HepG2 (cell line): ENCODE measurements around the gene DUS1L. TPM values are rescaled to one million over a fixed set of nuclear protein-coding genes. Genes with fewer than 3 reads are reported as not detected.

Source experiments
- FOXA1 ChIP-seq, 2 experiments: fragments of 450-650 bp in 1 of 2; sonication (generic) in 1 of 2; formaldehyde crosslinking in 1 of 2; IDR thresholded peaks; 2 replicates each; pipeline versions ENCODE4 v1.4.0 to v1.6.1; 2016 to 2020; ENCODE audit warnings: missing genetic modification reagents in 1 of 2
- FOXK2 ChIP-seq: fragments of 450-650 bp; IDR thresholded peaks from 2 replicates; pipeline ENCODE4 v1.6.1; 2016
- GPN1 ChIP-seq: sonication (generic); formaldehyde crosslinking; IDR thresholded peaks from 2 replicates; pipeline ENCODE4 v1.5.1; 2020; ENCODE audit warnings: missing genetic modification reagents, borderline replicate concordance
- KDM6A ChIP-seq: IDR thresholded peaks from 2 replicates; pipeline ENCODE4 v1.6.1; 2016; ENCODE audit warnings: low read depth
- MAF1 ChIP-seq: sonication (generic); formaldehyde crosslinking; IDR thresholded peaks from 2 replicates; pipeline ENCODE4 v1.5.0; 2020; ENCODE audit warnings: missing genetic modification reagents, borderline replicate concordance
- PCBP2 ChIP-seq: fragments of 200-400 bp; formaldehyde crosslinking; optimal IDR thresholded peaks from 2 replicates; pipeline ENCODE3; 2018; ENCODE audit warnings: low read length, low read depth; ENCODE audit not compliant: poor library complexity, severe bottlenecking
- PTBP1 ChIP-seq: fragments of 200-400 bp; formaldehyde crosslinking; IDR thresholded peaks from 2 replicates; pipeline ENCODE4 v1.6.1; 2018; ENCODE audit warnings: low read length, low read depth; ENCODE audit not compliant: poor library complexity, severe bottlenecking
- RFX5 ChIP-seq: IDR thresholded peaks from 2 replicates; pipeline ENCODE4 v1.6.1; 2011; ENCODE audit warnings: low read depth, low read length, improper control_type of control experiment
- TCF7 ChIP-seq: sonication (generic); IDR thresholded peaks from 2 replicates; pipeline ENCODE4 v1.6.1; 2016; ENCODE audit warnings: antibody characterized with exemption, low read depth
- TEAD2 ChIP-seq: sonication (generic); formaldehyde crosslinking; IDR thresholded peaks from 2 replicates; pipeline ENCODE4 v1.9.0; 2021; ENCODE audit warnings: missing genetic modification reagents
- TOPORS ChIP-seq: sonication (generic); formaldehyde crosslinking; IDR thresholded peaks from 2 replicates; pipeline ENCODE4 v1.8.0; 2023; ENCODE audit warnings: mild to moderate bottlenecking, missing genetic modification reagents
- ZFP82 ChIP-seq: sonication (generic); formaldehyde crosslinking; IDR thresholded peaks from 2 replicates; pipeline ENCODE4 v1.5.1; 2020; ENCODE audit warnings: mild to moderate bottlenecking, missing genetic modification reagents, borderline replicate concordance
- ZNF296 ChIP-seq: sonication (generic); formaldehyde crosslinking; conservative IDR thresholded peaks from 2 replicates; pipeline ENCODE4 v1.5.0; 2020; ENCODE audit warnings: mild to moderate bottlenecking, missing genetic modification reagents
- ZNF558 ChIP-seq: sonication (generic); formaldehyde crosslinking; IDR thresholded peaks from 2 replicates; pipeline ENCODE4 v1.9.0; 2022; ENCODE audit warnings: mild to moderate bottlenecking, missing genetic modification reagents, borderline replicate concordance
- ZNF567 ChIP-seq: sonication (generic); formaldehyde crosslinking; IDR thresholded peaks from 2 replicates; pipeline ENCODE4 v1.8.1; 2023; ENCODE audit warnings: mild to moderate bottlenecking, missing genetic modification reagents, borderline replicate concordance
- ZNF713 ChIP-seq: sonication (generic); formaldehyde crosslinking; IDR thresholded peaks from 2 replicates; pipeline ENCODE4 v1.4.0; 2020; ENCODE audit warnings: mild to moderate bottlenecking, missing genetic modification reagents
- polyA plus RNA-seq, 8 experiments: library from polyadenylated mRNA; depleted of rRNA in 3 of 8; stranded (reverse) in 7 of 8; unstranded in 1 of 8; fragments of >200 nt; fragmentation: Illumina TruSeq in 4 of 8; extraction: Trizol in 4 of 8; gene quantifications; 2 replicates each; pipeline versions ENCODE4 v1.2.1 to v1.2.3, GENCODE V29; 2011 to 2016; ENCODE audit warnings: low read depth in 4 of 8, missing spikeins in 1 of 8, mixed read lengths in 1 of 8; ENCODE audit not compliant: insufficient read depth in 1 of 8
- total RNA-seq, 5 experiments: library from RNA; depleted of rRNA; stranded (reverse); fragments of >200 nt; fragmentation: Illumina TruSeq; extraction: Trizol; gene quantifications; 2 replicates each; pipeline ENCODE4 v1.2.3, GENCODE V29; 2016; ENCODE audit warnings: low read depth in 1 of 5
- TF ChIP-seq, protein P1 (sequence below): sonication (generic); formaldehyde crosslinking; IDR thresholded peaks from 2 replicates; pipeline ENCODE4 v1.4.0; 2020; ENCODE audit warnings: missing genetic modification reagents
- TF ChIP-seq, protein P2 (sequence below): sonication (generic); formaldehyde crosslinking; IDR thresholded peaks from 2 replicates; pipeline ENCODE4 v1.4.0; 2020; ENCODE audit warnings: mild to moderate bottlenecking, missing genetic modification reagents
- TF ChIP-seq, protein P3 (sequence below): sonication (generic); formaldehyde crosslinking; IDR thresholded peaks from 2 replicates; pipeline ENCODE4 v1.5.0; 2020; ENCODE audit warnings: missing genetic modification reagents
- TF ChIP-seq, protein P4 (sequence below): sonication (generic); formaldehyde crosslinking; IDR thresholded peaks from 2 replicates; pipeline ENCODE4 v1.4.0; 2020; ENCODE audit warnings: missing genetic modification reagents

Gene DUS1L
- total and polyA plus RNA-seq, 2 of the 13 experiments (the other 11 are each of a cell fraction or from before 2014, with no cell fraction given): 81.0 to 109 TPM

GRCh38 chr17:82037092-82037888, 28.3 kb downstream of the DUS1L start, which contains the start of gene DCXR (continued):
- peak; percentile 98; the same call in 1 of the 2 replicates for TF ChIP-seq ZNF558 (CRISPR knock-in tag)
- no peak for TF ChIP-seq FOXA1 (IDR thresholded peaks at IDR 0.05)
- TF ChIP-seq FOXA1 (CRISPR knock-in tag; IDR thresholded peaks at IDR 0.05): no peak; the same call in 1 of the 2 replicates
- TF ChIP-seq, protein P1, sequence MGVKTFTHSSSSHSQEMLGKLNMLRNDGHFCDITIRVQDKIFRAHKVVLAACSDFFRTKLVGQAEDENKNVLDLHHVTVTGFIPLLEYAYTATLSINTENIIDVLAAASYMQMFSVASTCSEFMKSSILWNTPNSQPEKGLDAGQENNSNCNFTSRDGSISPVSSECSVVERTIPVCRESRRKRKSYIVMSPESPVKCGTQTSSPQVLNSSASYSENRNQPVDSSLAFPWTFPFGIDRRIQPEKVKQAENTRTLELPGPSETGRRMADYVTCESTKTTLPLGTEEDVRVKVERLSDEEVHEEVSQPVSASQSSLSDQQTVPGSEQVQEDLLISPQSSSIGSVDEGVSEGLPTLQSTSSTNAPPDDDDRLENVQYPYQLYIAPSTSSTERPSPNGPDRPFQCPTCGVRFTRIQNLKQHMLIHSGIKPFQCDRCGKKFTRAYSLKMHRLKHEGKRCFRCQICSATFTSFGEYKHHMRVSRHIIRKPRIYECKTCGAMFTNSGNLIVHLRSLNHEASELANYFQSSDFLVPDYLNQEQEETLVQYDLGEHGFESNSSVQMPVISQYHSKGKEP (CRISPR knock-in tag): no peak; the same call in 1 of the 2 replicates
- no peak for TF ChIP-seq KDM6A (CRISPR knock-in tag)
- TF ChIP-seq ZFP82: peak; percentile 91; the same call in 1 of the 2 replicates
- TF ChIP-seq FOXK2: no peak
- TF ChIP-seq, protein P2, sequence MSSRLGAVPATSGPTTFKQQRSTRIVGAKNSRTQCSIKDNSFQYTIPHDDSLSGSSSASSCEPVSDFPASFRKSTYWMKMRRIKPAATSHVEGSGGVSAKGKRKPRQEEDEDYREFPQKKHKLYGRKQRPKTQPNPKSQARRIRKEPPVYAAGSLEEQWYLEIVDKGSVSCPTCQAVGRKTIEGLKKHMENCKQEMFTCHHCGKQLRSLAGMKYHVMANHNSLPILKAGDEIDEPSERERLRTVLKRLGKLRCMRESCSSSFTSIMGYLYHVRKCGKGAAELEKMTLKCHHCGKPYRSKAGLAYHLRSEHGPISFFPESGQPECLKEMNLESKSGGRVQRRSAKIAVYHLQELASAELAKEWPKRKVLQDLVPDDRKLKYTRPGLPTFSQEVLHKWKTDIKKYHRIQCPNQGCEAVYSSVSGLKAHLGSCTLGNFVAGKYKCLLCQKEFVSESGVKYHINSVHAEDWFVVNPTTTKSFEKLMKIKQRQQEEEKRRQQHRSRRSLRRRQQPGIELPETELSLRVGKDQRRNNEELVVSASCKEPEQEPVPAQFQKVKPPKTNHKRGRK (CRISPR knock-in tag): 0 out of 2 replicates have a peak, but pooled peaks have one; percentile 32
- TF ChIP-seq TCF7: no peak; the same call in 1 of the 2 replicates
- no peak for TF ChIP-seq PCBP2
- TF ChIP-seq, protein P3, sequence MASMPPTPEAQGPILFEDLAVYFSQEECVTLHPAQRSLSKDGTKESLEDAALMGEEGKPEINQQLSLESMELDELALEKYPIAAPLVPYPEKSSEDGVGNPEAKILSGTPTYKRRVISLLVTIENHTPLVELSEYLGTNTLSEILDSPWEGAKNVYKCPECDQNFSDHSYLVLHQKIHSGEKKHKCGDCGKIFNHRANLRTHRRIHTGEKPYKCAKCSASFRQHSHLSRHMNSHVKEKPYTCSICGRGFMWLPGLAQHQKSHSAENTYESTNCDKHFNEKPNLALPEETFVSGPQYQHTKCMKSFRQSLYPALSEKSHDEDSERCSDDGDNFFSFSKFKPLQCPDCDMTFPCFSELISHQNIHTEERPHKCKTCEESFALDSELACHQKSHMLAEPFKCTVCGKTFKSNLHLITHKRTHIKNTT (CRISPR knock-in tag): no peak
- no peak for TF ChIP-seq TEAD2 (CRISPR knock-in tag)
- 0 out of 2 replicates have a peak, but pooled peaks have one; percentile 86 for TF ChIP-seq ZNF567 (CRISPR knock-in tag)
- TF ChIP-seq ZNF713: 0 out of 2 replicates have a peak, but pooled peaks have one; percentile 42
- peak; percentile 86; the same call in 1 of the 2 replicates for TF ChIP-seq ZNF296 (CRISPR knock-in tag)
- TF ChIP-seq, protein P4, sequence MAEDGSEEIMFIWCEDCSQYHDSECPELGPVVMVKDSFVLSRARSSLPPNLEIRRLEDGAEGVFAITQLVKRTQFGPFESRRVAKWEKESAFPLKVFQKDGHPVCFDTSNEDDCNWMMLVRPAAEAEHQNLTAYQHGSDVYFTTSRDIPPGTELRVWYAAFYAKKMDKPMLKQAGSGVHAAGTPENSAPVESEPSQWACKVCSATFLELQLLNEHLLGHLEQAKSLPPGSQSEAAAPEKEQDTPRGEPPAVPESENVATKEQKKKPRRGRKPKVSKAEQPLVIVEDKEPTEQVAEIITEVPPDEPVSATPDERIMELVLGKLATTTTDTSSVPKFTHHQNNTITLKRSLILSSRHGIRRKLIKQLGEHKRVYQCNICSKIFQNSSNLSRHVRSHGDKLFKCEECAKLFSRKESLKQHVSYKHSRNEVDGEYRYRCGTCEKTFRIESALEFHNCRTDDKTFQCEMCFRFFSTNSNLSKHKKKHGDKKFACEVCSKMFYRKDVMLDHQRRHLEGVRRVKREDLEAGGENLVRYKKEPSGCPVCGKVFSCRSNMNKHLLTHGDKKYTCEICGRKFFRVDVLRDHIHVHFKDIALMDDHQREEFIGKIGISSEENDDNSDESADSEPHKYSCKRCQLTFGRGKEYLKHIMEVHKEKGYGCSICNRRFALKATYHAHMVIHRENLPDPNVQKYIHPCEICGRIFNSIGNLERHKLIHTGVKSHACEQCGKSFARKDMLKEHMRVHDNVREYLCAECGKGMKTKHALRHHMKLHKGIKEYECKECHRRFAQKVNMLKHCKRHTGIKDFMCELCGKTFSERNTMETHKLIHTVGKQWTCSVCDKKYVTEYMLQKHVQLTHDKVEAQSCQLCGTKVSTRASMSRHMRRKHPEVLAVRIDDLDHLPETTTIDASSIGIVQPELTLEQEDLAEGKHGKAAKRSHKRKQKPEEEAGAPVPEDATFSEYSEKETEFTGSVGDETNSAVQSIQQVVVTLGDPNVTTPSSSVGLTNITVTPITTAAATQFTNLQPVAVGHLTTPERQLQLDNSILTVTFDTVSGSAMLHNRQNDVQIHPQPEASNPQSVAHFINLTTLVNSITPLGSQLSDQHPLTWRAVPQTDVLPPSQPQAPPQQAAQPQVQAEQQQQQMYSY (CRISPR knock-in tag): no peak
- TF ChIP-seq MAF1 (CRISPR knock-in tag): no peak; the same call in 1 of the 2 replicates
- no peak; the same call in 1 of the 2 replicates for TF ChIP-seq TOPORS (CRISPR knock-in tag)
- peak; percentile 72; the same call in 1 of the 2 replicates for TF ChIP-seq GPN1
- peak; percentile 90 for TF ChIP-seq PTBP1
- no peak for TF ChIP-seq RFX5
